ENCODE measurements around the gene BZW2.

Gene BZW2

GRCh38 chr7:16645593-16646471 lies at the start of gene BZW2, which contains the start of gene ANKMY2:
TSS of gene BZW2 (plus strand) at chr7:16646181. CDS start at chr7:16665444, 19,263 bp downstream.
TSS of gene ANKMY2 (minus strand) at chr7:16645754. CDS start at chr7:16645573, 181 bp downstream.
- TF ChIP-seq CTCF (IDR thresholded peaks at IDR 0.05) = peak; percentile 33
- Histone ChIP-seq H2AFZ (peak within 1 kb of the TSS; percentile 91), H3K4me1 (no peaks in the 10 kb centered on the region), H3K27me3 (ENCODE audit: control insufficient read depth, insufficient read depth, low read length) (no peaks in the 10 kb centered on the region), H3K36me3 (ENCODE audit: control insufficient read depth, insufficient read depth, low read length) (no peaks in the 10 kb centered on the region), H3K4me3 (ENCODE audit: low read depth, low read length) (peak within 1 kb of the TSS; percentile 83), H3K9me3 (ENCODE audit: control insufficient read depth, low read length) (no peaks in the 10 kb centered on the region), H3K79me2 (peaks cover 19% of the 10 kb centered on the region), H3K27ac (peak within 1 kb of the TSS; percentile 95), H3K4me2 (ENCODE audit: low read length) (peak within 1 kb of the TSS; percentile 83), H3K9ac (no peak within 1 kb of the TSS)

- no peaks in the 10 kb centered on the region for H3K9me3 ChIP-seq (ENCODE audit: control insufficient read depth, low read length)
- H3K9ac ChIP-seq = no peak overlapping the region
- H3K4me1 ChIP-seq = no peaks in the 10 kb centered on the region
- no peak overlapping the region for H3K4me2 ChIP-seq (ENCODE audit: low read length)
- no peaks in the 10 kb centered on the region for H3K79me2 ChIP-seq
- no peak overlapping the region for H2AFZ ChIP-seq
- no peaks in the 10 kb centered on the region for H3K27me3 ChIP-seq (ENCODE audit: control insufficient read depth, insufficient read depth, low read length)
- no peak for TF ChIP-seq CTCF (IDR thresholded peaks at IDR 0.05)
- H3K36me3 ChIP-seq (ENCODE audit: control insufficient read depth, insufficient read depth, low read length) = no peaks in the 10 kb centered on the region
- H3K4me3 ChIP-seq (ENCODE audit: low read depth, low read length) = no peak overlapping the region
- H3K27ac ChIP-seq = no peak overlapping the region
These were observed 48.0 kb upstream of the BZW2 start for GRCh38 chr7:16598015-16598414.

- Histone ChIP-seq H3K27me3 (ENCODE audit: control insufficient read depth, insufficient read depth, low read length) (no peaks in the 10 kb centered on the region), H3K9me3 (ENCODE audit: control insufficient read depth, low read length) (no peaks in the 10 kb centered on the region), H3K36me3 (ENCODE audit: control insufficient read depth, insufficient read depth, low read length) (no peaks in the 10 kb centered on the region), H3K4me3 (ENCODE audit: low read depth, low read length) (no peak overlapping the region), H3K9ac (no peak overlapping the region), H3K27ac (no peak overlapping the region), H3K4me2 (ENCODE audit: low read length) (no peak overlapping the region), H3K79me2 (no peaks in the 10 kb centered on the region), H3K4me1 (no peaks in the 10 kb centered on the region), H2AFZ (no peak overlapping the region)
- no peak for TF ChIP-seq CTCF (IDR thresholded peaks at IDR 0.05)
These were observed 46.1 kb upstream of the BZW2 start for GRCh38 chr7:16599860-16600259.

- Histone ChIP-seq H3K4me1 (no peaks in the 10 kb centered on the region), H3K9me3 (ENCODE audit: control insufficient read depth, low read length) (no peaks in the 10 kb centered on the region), H3K36me3 (ENCODE audit: control insufficient read depth, insufficient read depth, low read length) (no peaks in the 10 kb centered on the region), H3K4me3 (ENCODE audit: low read depth, low read length) (no peak overlapping the region), H3K79me2 (no peaks in the 10 kb centered on the region), H3K9ac (no peak overlapping the region), H3K4me2 (ENCODE audit: low read length) (no peak overlapping the region), H3K27me3 (ENCODE audit: control insufficient read depth, insufficient read depth, low read length) (no peaks in the 10 kb centered on the region), H2AFZ (no peak overlapping the region), H3K27ac (no peak overlapping the region)
- TF ChIP-seq CTCF (IDR thresholded peaks at IDR 0.05) = no peak
These were observed 42.3 kb upstream of the BZW2 start for GRCh38 chr7:16603633-16604032.

Data from parathyroid adenoma (tissue), 2 donors.